Activated CD8-positive, alpha-beta memory T cell treated with anti-CD3 and anti-CD28 coated beads, Interleukin-2, amount 50 U/mL, for 48 hours (primary cell): ENCODE results near the gene RHOV.
"Not testable (repeated sequence)": the region's sequence is repeated elsewhere in the genome, so short reads cannot be mapped to it uniquely, and the experiment has no call there.

Experiments
- DNase-seq: peaks from one replicate; pipeline ENCODE4 v3.0.0-alpha.2; 2020

RHOV gene

DNA sequence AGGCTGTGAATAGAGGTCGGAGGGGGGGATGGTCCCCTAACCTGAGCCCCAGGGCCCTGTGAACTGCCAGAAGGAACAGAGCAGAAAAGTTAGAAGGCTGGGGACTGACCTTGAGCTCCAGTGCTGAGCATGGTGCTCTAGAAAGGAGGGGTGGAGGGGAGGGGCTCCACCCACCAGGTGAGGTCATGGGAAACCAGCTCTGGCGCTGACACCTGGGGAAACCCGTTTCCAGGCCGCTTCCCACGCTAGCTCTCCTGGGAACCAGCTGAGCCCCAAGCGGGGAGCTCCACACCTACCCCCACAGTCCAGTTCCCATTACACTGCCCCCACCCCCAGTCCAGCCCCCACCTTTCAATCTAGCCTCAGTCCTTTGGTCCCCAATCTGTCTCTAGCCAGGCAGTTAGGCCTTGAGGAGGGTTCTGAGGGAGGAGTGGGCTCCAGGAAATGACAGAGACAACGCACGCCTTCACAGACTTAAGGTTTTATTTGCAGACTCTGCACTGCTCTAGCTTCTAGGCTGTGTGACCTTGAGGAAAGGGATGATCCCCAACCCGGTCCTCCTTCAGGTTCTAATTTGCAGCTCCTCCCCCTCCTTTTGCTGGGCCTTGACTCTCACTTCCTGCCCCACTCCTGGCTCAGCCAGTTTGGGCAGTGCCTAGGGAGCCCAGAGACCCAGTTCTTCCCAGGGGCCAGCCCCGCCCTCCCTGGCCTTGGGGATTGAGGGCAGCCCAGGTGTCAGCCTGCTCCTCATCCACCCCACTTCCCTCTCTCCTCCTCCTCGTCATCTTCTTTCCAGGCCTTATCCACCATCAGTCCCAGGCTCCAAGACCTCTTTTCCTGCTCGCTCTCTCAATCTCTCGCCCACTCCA, 2.1 kb downstream of the RHOV start:
- DNase-seq: no peak

- no peak for DNase-seq
Observed at GRCh38 chr15:40870716-40871115, 3.3 kb downstream of the RHOV start.

DNA sequence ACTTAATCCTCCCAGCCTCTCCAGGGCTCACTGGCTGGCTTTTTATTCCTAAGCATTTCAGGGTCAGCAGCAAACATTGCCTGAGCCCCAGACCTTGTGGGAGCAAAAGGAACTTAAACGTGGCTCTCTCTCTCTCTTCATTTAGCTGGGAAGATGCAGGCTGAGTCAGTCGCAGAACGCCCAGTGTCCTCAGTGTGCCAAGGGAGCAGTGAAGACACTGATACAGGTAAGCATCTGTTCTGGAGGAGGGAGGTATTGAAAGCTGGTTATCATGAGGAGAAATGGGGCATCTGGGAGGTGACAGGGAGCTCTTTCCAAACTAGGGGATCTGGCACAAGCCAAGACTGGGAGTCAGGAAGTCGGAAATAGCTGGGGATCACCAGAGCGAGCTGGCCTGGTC, 4.3 kb downstream of the RHOV start:
- DNase-seq: no peak

DNA sequence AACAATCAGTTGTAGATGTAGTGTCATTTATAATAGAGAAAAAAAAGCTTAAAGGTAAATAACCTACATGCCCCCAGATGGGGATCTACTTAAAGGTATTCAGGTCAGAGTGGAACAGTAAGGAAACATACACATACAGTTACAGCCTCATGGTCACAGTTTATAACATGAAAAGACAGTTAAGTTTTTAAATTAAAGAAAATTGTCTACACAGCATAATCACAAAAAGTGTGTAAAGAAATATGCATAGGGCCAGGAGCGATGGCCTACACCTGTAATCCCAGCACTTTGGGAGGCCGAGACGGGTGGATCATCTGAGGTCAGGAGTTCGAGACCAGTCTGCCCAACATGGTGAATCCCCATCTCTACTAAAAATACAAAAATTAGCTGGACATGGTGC, 6.8 kb downstream of the RHOV start:
- no peak for DNase-seq

DNA sequence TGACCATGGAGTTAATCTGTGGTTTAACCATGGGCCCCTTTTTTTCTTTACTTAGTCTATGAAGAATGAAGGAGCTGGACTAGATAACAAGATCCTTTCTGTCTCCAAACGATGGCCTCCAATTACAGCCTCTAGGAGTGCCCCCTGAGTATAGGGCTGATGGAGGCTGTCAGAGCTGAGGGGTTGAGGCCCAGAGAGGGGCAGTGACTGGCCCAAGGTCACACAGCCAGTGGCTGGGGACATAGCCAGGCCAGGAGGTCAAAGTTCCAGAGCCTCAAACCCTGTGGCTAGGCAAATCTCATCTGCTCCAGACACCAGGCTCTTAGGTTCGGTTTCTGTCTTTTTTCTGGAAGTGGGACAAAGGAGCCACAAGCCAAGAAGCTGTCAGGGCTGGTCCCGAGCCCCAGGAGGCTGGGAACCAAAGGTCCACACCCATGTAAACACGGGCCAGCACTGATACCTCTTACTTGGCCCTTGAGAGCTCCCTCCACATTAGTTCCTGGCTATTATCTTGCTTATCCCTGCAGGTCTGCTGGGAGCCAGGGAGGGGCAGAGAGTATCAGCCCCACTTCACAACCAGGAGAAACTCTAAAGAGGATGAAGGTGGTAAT, 10.3 kb downstream of the RHOV start:
- no peak for DNase-seq

GRCh38 chr15:40861147-40861546, 12.9 kb downstream of the RHOV start:
- not testable (repeated sequence) for DNase-seq

- peak; percentile 97 for DNase-seq
Observed at GRCh38 chr15:40859206-40859851, 14.7 kb downstream of the RHOV start.

GRCh38 chr15:40858706-40859105, 15.3 kb downstream of the RHOV start:
- no peak for DNase-seq

DNA sequence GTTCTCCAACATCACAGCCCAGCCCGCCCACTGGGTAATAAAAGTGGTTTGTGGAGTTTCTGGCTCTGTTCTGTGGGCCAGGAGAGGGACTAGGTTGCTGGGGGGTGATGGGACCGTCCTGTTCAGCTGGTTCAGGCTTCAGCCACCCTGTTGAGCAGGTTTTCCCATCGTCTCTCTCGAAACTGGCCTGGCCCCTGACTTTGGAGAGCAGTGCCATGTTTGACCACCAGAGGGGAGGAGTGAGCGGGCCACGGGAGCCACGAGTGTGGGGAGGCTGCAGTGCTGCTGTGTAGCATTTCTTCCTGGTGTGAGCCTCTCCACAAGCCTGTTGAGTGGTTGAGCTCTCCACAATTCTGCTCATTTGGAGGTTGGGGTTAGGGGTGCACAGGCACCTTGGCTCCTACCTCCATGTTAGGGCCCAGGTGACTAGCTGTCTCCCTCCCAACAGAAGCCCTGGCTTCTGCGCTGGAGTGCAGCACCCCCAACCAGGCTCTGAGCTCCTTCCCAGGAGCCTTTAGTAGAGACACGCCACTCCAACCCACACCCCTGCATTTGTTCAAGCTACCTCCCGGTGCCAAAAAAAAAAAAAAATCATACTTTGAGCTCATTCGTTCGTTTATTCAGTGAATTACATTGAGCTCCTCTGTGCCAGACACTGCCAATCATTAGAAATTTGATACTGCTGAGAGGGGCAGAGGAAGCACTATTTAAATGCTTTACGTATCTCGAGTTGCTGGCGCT, 16.3 kb downstream of the RHOV start:
- peak; percentile 94 for DNase-seq

GRCh38 chr15:40856746-40857145, 17.3 kb downstream of the RHOV start:
- no peak for DNase-seq

DNA sequence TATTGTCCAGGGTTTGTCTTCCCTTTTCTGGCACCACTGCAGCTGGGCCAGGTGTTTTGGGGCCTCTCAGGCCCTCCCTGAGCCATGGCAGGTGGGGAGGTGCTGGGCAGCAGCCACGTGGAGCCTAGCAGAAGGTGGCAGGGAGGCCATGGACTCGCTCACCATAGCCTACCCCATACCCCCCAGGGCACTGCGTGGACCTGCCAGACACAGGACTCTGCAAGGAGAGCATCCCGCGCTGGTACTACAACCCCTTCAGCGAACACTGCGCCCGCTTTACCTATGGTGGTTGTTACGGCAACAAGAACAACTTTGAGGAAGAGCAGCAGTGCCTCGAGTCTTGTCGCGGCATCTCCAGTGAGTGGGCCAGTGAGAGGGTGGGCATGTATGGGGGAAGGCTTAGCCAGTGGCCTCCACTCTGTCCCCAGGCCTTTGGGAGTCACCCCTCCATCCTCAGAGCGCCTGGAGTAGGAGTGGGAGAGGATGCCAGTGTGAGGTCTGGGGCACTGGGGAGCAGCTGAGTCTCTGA, 18.3 kb downstream of the RHOV start:
- DNase-seq: no peak

- no peak for DNase-seq
Observed at GRCh38 chr15:40854161-40854560, 19.9 kb downstream of the RHOV start.

GRCh38 chr15:40853241-40853890, 20.7 kb downstream of the RHOV start:
- no peak for DNase-seq

GRCh38 chr15:40852529-40852928, 21.5 kb downstream of the RHOV start:
- no peak for DNase-seq

DNA sequence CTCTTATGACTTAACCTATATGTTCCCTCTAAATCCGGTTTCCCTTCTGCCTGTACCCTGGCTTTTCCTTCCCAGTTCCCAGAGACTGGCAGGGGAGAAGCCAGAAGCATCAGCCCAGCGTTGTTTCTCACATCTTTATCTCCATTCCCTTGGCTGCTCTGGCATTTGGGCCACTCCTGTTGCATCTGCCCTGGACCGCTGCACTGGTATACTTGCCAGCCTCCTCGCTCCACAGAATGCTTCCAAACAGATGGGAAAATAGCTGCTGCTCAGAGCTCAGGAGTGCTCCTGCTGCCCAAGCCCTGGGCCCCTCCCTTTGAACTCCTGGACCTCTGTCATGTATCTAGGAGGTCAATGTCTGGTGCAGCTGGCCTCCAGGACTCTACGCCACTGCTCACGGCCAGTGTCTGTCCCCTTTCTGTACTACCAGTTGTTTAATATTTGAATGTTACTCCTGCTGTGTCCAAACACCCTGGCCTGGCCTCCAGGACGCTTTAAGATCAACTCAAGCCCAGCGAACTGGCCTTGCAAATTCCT, 23.4 kb downstream of the RHOV start:
- no peak for DNase-seq

GRCh38 chr15:40847223-40847961, 26.6 kb downstream of the RHOV start:
- DNase-seq: no peak

DNA sequence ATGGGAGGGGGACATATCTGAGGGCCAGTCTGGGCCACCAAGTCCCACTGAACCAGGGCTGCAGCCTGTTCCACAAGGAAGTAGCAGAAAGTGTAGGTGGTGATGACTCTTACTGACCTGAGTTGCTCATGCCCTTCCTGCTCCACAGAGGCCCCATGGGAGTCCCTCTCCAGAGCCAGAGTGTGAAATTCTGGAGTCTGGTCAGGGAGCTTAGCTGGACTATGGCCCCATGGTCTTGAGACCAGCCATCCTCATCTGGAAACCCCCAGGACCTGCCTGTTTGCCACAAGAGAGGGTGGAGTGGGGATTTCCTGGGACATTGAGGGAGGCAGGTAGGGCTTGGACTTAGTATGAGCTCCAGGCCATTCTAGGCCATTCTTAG, 27.2 kb downstream of the RHOV start:
- no peak for DNase-seq

DNA sequence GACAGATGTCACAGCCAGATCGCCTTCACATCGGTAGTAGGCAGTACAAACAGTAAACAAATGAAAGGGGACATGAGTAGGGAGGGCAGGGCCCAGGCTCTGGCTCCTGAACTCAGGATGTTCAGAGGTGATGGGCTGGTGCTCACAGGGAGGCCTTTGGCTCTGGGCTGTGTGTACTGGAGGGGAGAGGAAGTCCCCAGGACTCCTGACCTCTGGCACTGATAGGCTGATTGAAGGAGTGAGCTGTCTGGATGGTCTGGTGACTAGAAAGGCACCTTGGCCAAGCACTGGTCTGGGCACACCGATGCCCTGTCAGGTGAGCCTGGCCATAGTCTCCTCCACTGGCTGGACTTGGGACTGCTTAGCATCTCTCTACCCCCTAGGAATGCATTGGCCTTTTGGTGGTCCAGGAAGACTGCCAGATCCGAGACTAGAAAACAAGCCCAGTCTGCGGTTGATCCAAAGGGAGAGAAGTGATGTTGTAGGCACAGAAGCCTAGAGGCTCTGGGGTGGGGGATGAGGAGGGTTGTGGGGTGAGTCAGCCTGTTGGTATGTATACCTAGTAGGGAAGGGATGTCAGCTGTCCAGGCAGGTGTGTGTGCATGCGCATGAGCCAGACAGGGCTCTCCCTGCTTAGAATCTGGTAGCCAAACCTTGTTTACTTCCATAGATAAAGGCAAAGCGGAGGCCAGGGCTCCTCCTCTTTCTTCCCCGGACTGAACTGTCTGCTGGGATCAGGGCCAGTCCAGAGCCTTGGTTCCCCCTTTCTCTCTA, 28.3 kb downstream of the RHOV start:
- no peak for DNase-seq

DNA sequence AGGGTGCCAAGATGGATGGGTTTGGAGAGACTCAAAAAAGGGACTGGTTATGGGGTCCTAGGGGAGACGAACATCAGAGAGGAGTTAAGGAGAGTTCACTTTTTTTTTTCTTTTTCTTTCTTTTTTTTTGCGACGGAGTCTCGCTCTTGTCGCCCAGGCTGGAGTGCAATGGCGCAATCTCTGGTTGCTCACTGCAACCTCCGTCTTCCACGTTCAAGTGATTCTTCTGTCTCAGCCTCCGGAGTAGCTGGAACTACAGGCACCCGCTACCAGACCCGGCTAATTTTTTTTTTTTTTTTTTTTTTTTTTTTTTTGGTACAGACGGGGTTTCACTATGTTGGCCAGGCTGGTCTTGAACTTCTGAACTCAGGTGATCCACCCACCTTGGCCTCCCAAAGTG, 29.0 kb downstream of the RHOV start:
- no peak for DNase-seq

DNA sequence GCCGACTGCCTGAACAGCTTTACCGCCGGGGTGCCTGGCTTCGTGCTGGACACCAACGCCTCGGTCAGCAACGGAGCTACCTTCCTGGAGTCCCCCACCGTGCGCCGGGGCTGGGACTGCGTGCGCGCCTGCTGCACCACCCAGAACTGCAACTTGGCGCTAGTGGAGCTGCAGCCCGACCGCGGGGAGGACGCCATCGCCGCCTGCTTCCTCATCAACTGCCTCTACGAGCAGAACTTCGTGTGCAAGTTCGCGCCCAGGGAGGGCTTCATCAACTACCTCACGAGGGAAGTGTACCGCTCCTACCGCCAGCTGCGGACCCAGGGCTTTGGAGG, 29.4 kb downstream of the RHOV start:
- DNase-seq: peak; percentile 74
